Caco-2 (cell line): ENCODE data around the gene KRTAP16-1. TPM values are rescaled to one million over a fixed set of nuclear protein-coding genes. Genes with fewer than 3 reads are reported as not detected.

Source experiments
- BruUV-seq: library from RNA; stranded (reverse); fragments of 400-500 nt; replicated peaks from 2 replicates; lab custom pipeline; 2021; lab: Mats Ljungman, UMichigan
- CTCF ChIA-PET: fragments of 300-600 bp; sonication (Branson Sonifier 250); formaldehyde crosslinking; loops from one replicate; lab custom pipeline; 2022; ENCODE audit warnings: antibody characterized with exemption; lab: Charles Lee
- POLR2A ChIA-PET: fragments of 300-600 bp; sonication (Branson Sonifier 250); formaldehyde crosslinking; loops from one replicate; lab custom pipeline; 2022; ENCODE audit warnings: antibody characterized with exemption; lab: Charles Lee
- DNase-seq, 2 experiments: peaks; one replicate each; pipeline versions ENCODE4 v3.0.0 to v3.0.0-alpha.2; 2020 to 2022
- H3K27me3 ChIP-seq: replicated peaks from 2 replicates; pipeline ENCODE4 v1.6.0; 2011; ENCODE audit warnings: low read length; ENCODE audit not compliant: control insufficient read depth, insufficient read depth
- H3K36me3 ChIP-seq: 2 replicates; pipeline ENCODE4 v1.5.1; 2011; ENCODE audit warnings: low read length; ENCODE audit not compliant: control insufficient read depth, insufficient read depth
- H3K4me1 ChIP-seq: fragments of 250-450 bp; sonication (Bioruptor Pico); 2 replicates; pipeline ENCODE4 v1.5.1; 2020; ENCODE audit warnings: mild to moderate bottlenecking
- H3K4me3 ChIP-seq: 2 replicates; pipeline ENCODE4 v1.5.1; 2011; ENCODE audit warnings: low read depth, mild to moderate bottlenecking, control low read depth, low read length
- H3K9me3 ChIP-seq: fragments of 250-450 bp; sonication (Bioruptor Pico); 2 replicates; pipeline ENCODE4 v1.5.1; 2020; ENCODE audit warnings: mild to moderate bottlenecking, moderate library complexity
- H3K27ac Mint-ChIP-seq: one replicate; pipeline ENCODE4 v1.8.0; 2022; ENCODE audit warnings: mixed read lengths; ENCODE audit not compliant: unreplicated experiment
- H3K27me3 Mint-ChIP-seq: one replicate; pipeline ENCODE4 v1.8.0; 2022; ENCODE audit warnings: mixed read lengths; ENCODE audit not compliant: insufficient read depth, unreplicated experiment
- H3K36me3 Mint-ChIP-seq: one replicate; pipeline ENCODE4 v1.8.0; 2022; ENCODE audit warnings: mild to moderate bottlenecking, mixed read lengths; ENCODE audit not compliant: insufficient read depth, unreplicated experiment
- H3K4me1 Mint-ChIP-seq: one replicate; pipeline ENCODE4 v1.8.0; 2022; ENCODE audit warnings: low read depth, mixed read lengths; ENCODE audit not compliant: unreplicated experiment
- H3K4me3 Mint-ChIP-seq: one replicate; pipeline ENCODE4 v1.8.0; 2022; ENCODE audit warnings: mild to moderate bottlenecking, moderate library complexity, mixed read lengths; ENCODE audit not compliant: unreplicated experiment
- H3K9me3 Mint-ChIP-seq: one replicate; pipeline ENCODE4 v1.8.0; 2022; ENCODE audit warnings: mixed read lengths; ENCODE audit not compliant: unreplicated experiment
- CTCF ChIP-seq, 2 experiments: fragments of 200-600 bp in 1 of 2; IDR thresholded peaks; 1 replicate in 1 of 2; 2 replicates in 1 of 2; pipeline versions ENCODE4 v1.5.1 to v1.8.0; 2011 to 2022; ENCODE audit warnings: antibody characterized with exemption in 1 of 2, control low read depth in 1 of 2, inconsistent platforms in 1 of 2, low read depth in 1 of 2, low read length in 1 of 2, mild to moderate bottlenecking in 1 of 2, moderate library complexity in 1 of 2; ENCODE audit not compliant: insufficient read depth in 1 of 2, severe bottlenecking in 1 of 2, unreplicated experiment in 1 of 2
- intact Hi-C: fragments of 100-400 bp; cut with micrococcal nuclease; formaldehyde crosslinking; loops from one replicate; pipeline ENCODE4 v1.10.0; 2022; ENCODE audit not compliant: unreplicated experiment
- total RNA-seq: library from RNA; stranded (reverse); gene quantifications from 2 replicates; pipeline ENCODE4 v1.2.3, GENCODE V29; 2022

The KRTAP16-1 gene
- total RNA-seq, 1 experiment from 2014 or later = not detected

GRCh38 chr17:41329279-41329948 lies 20.3 kb upstream of the KRTAP16-1 start:
- Mint-ChIP-seq H3K4me1 (no peaks in the 10 kb centered on the region), H3K27me3 (no peaks in the 10 kb centered on the region), H3K4me3 (no peak overlapping the region), H3K36me3 (no peaks in the 10 kb centered on the region), H3K9me3 (no peaks in the 10 kb centered on the region), H3K27ac (no peak overlapping the region)
- peak; percentile 74 to 81 for DNase-seq
- Histone ChIP-seq H3K4me3 (no peak overlapping the region), H3K27me3 (no peaks in the 10 kb centered on the region), H3K36me3 (no peaks in the 10 kb centered on the region), H3K9me3 (no peaks in the 10 kb centered on the region), H3K4me1 (no peaks in the 10 kb centered on the region)
- no TSS peak for BruUV-seq
- intact Hi-C loops = loop anchor here (1.0 to 10.0 kb wide), 3 partner anchors 165 to 420 kb away; partner anchors contain the start of genes KRTAP2-3 and KRTAP2-4
- CTCF ChIA-PET = interaction anchor here (0.8 to 1.8 kb wide), 7 partner anchors 9 to 472 kb away, joined by 3 to 5 read pairs (median 3); no protein-coding TSS in a partner anchor
- POLR2A ChIA-PET = no interaction called here
- TF ChIP-seq CTCF (IDR thresholded peaks at IDR 0.05; ENCODE audit: insufficient read depth in 1 of 2, low read depth in 1 of 2, low read length in 1 of 2, severe bottlenecking in 1 of 2, unreplicated experiment in 1 of 2) = peak; percentile 85 to 91

- Histone ChIP-seq H3K36me3 (no peaks in the 10 kb centered on the region), H3K4me1 (no peaks in the 10 kb centered on the region), H3K9me3 (no peaks in the 10 kb centered on the region), H3K27me3 (no peaks in the 10 kb centered on the region), H3K4me3 (no peak overlapping the region)
- H3K9me3 Mint-ChIP-seq = no peaks in the 10 kb centered on the region
- no peak for DNase-seq
- no peaks in the 10 kb centered on the region for H3K27me3 Mint-ChIP-seq
- H3K4me1 Mint-ChIP-seq = no peaks in the 10 kb centered on the region
- TF ChIP-seq CTCF (IDR thresholded peaks at IDR 0.05; ENCODE audit: insufficient read depth in 1 of 2, low read depth in 1 of 2, low read length in 1 of 2, severe bottlenecking in 1 of 2, unreplicated experiment in 1 of 2) = no peak
- ChIA-PET POLR2A (no interaction called here), CTCF (interaction anchor here (1.4 kb wide), 1 partner anchor 337 kb away, joined by 4 read pairs; no protein-coding TSS in a partner anchor)
- no peaks in the 10 kb centered on the region for H3K36me3 Mint-ChIP-seq
- BruUV-seq = no TSS peak
- no peak overlapping the region for H3K27ac Mint-ChIP-seq
- intact Hi-C loops = loop anchor here (10.0 kb wide), 2 partner anchors 167 to 263 kb away; partner anchors contain the start of genes KRTAP2-3 and KRTAP2-4
- H3K4me3 Mint-ChIP-seq = no peak overlapping the region
These were observed 19.1 kb upstream of the KRTAP16-1 start for GRCh38 chr17:41328207-41328606.

- peaks cover 5% of the 10 kb centered on the region for H3K4me1 Mint-ChIP-seq
- no peaks in the 10 kb centered on the region for H3K27me3 Mint-ChIP-seq
- H3K36me3 Mint-ChIP-seq = no peaks in the 10 kb centered on the region
- H3K4me3 Mint-ChIP-seq = no peak overlapping the region
- no peaks in the 10 kb centered on the region for H3K9me3 Mint-ChIP-seq
- intact Hi-C loops = loop anchor here (10.0 kb wide), 2 partner anchors 167 to 263 kb away; partner anchors contain the start of genes KRTAP2-3 and KRTAP2-4
- no peaks in the 10 kb centered on the region for H3K9me3 ChIP-seq
- H3K4me3 ChIP-seq = no peak overlapping the region
- no peak for DNase-seq
- no peaks in the 10 kb centered on the region for H3K27me3 ChIP-seq
- peaks cover under 1% of the 10 kb centered on the region; the same call in 1 of the 2 replicates for H3K4me1 ChIP-seq
- H3K36me3 ChIP-seq = no peaks in the 10 kb centered on the region
- no TSS peak for BruUV-seq
- ChIA-PET CTCF (no interaction called here), POLR2A (no interaction called here)
- peak overlapping the region; percentile 51 for H3K27ac Mint-ChIP-seq
- TF ChIP-seq CTCF (IDR thresholded peaks at IDR 0.05; ENCODE audit: insufficient read depth in 1 of 2, low read depth in 1 of 2, low read length in 1 of 2, severe bottlenecking in 1 of 2, unreplicated experiment in 1 of 2) = no peak
These were observed 18.5 kb upstream of the KRTAP16-1 start for GRCh38 chr17:41327411-41328120.
